HG03280 (cell line): ENCODE results near the gene AP1G2.

Experiments used
- ATAC-seq: cut with Tn5 transposase; IDR thresholded peaks from one replicate; pipeline ENCODE4 v1.9.1; 2021; ENCODE audit warnings: mild to moderate bottlenecking, moderate library complexity; ENCODE audit not compliant: unreplicated experiment

AP1G2 gene

GRCh38 chr14:23521785-23522640 is 45.6 kb downstream of the AP1G2 start:
- no peak for ATAC-seq

DNA sequence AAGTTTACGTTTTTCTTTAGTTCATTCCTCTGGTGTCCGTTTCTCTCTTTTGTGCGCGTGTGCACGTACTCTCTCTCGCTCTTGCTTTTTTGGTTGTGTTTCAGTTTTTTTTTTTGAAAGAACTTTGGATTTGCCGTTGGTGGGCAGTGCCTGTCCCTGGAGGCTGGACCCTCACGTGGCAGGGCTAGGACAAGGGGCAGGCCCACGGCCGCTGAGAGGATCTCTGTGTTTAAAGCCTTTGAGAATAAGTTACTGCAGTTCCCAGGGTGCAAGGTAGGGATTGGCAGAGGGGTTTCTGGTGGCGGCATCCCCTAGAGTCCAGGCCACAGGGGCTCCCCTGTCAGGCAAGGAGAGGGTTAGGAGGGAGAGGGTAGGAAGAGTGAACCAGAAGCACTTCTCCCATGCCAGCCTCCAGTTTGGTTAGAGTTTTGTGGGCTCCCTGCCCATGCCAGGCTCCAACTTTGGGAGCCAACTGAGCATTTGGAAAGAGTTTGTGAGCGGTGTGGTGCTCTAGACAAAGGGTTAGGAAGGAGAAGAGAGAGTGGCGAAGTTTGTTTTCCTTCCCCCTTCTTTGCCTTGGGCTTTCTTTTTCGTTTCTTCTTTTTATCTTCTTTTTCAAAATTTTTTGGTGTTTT is 46.6 kb downstream of the AP1G2 start:
- no peak for ATAC-seq

GRCh38 chr14:23518709-23519108 is 48.9 kb downstream of the AP1G2 start:
- no peak for ATAC-seq

- no peak for ATAC-seq
Measured at GRCh38 chr14:23517650-23518326, 49.8 kb downstream of the AP1G2 start.

- no peak for ATAC-seq
Measured at GRCh38 chr14:23514644-23514957, 53.0 kb downstream of the AP1G2 start.

DNA sequence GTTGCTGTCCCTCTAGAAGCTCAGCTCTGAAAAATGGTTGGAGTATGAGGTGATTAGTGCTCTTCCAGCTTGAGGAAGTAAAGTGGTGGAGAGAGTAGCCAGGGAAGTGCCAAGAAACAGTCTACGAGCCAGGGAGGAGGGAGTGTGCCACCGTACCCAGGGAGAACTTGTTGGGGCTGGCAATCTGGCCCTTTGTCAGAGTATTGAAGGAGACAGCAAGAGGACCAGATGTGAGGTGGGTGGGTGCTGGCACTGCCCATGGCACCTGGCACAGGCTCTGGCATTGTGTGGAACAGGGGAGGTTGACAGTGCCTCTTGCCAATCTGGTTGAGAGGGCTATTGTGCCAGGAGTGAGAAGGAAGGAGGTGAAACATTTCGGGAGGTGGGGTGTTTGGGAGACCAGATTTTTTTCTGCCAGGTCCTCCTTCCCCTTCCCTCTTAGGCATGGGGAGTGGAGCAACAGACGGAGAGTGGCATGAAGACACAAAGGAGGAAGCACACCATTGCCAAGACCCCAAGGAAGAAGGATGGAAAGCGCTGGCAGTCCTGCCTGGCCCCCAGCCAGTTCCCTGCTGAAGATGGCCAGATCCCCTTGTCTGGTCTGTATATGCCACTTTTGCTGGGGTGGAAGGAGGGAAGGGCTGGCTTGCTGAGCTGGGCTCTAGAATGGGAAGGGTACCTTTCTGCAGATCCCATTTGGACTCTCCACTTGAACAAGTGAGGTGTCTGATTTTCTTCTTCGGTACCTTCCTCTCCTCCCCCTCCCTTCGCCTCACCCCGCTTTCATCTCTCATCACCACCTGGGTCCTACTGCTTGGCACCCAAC is 53.6 kb downstream of the AP1G2 start:
- ATAC-seq, result no peak

GRCh38 chr14:23513005-23513817 is 54.4 kb downstream of the AP1G2 start:
- no peak for ATAC-seq

DNA sequence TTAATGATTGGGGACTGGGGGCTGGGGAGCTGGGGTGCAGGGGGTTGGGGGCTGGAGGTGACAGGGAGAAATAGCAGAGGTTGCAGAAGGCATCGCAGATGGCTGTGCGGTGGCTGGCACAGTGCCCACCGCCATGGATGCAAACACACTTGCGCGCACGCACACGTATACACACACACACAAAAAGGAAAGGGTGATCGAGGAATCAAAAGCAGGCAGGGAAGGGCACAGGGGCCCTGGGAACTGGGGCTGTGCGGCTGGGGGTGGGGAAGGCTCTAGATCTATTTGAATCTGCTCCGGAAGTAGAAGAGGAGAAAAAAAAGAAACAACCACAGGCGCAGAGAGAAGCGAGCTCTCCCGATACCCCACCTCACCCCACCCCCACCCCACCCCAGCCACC is 55.4 kb downstream of the AP1G2 start:
- no peak for ATAC-seq
